WI38 (cell line): ENCODE results near the gene FREM1.

ENCODE experiments used
- H3K4me3 ChIP-seq: 2 replicates; pipeline ENCODE4 v1.5.1; 2011; ENCODE audit warnings: low read depth, mild to moderate bottlenecking, control low read depth, low read length
- CTCF ChIP-seq: IDR thresholded peaks from 2 replicates; pipeline ENCODE4 v1.5.1; 2012; ENCODE audit warnings: low read depth, mild to moderate bottlenecking, control low read depth, low read length

FREM1 gene

DNA sequence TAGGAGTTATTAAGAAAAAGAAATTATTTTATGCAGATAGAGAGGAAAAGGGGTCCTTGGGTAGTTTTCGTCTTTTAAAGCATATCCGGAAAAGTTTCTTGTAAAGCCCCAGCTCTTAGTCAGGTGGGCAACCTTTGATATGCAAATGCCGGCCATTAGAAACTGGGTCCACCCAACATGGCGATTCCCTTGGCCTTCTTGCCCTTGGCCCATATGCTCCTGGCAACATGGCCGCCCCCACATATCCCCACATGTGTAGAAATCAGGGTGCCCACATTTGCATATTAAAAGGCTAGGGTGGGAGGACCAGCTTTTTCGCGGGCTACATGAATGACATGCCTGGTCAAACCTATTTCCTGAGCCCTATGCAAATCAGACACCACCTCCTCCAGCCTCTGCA lies 73.3 kb downstream of the FREM1 start:
- no peak for TF ChIP-seq CTCF
- H3K4me3 ChIP-seq, result no peak overlapping the region

GRCh38 chr9:14831661-14832060 lies 78.6 kb downstream of the FREM1 start:
- H3K4me3 ChIP-seq, result no peak overlapping the region
- TF ChIP-seq CTCF, result no peak

GRCh38 chr9:14831074-14831473 lies 79.2 kb downstream of the FREM1 start:
- no peak overlapping the region for H3K4me3 ChIP-seq
- TF ChIP-seq CTCF, result no peak

DNA sequence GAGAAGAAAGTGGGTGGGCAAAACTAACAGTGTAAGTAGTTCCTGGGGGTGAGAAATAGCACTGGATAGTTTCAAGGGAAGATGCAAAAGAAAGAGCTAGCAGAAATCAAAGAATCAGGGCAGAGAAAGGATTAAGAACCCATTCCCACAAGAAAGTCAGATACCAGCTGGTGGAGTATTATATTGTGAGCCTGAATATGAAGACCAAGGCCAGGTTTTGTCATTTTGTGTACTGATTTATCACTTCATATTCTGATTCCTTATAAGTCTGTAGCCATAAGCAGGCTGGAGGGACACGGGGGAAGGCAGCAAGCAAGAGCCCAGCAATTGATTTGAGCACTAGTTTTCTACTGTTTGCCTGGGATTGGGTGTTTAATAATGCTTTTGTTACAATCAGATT lies 80.2 kb downstream of the FREM1 start:
- no peak overlapping the region for H3K4me3 ChIP-seq
- no peak for TF ChIP-seq CTCF

- H3K4me3 ChIP-seq, result no peak overlapping the region
- no peak for TF ChIP-seq CTCF
Observed at GRCh38 chr9:14829204-14829603, 81.0 kb downstream of the FREM1 start.

DNA sequence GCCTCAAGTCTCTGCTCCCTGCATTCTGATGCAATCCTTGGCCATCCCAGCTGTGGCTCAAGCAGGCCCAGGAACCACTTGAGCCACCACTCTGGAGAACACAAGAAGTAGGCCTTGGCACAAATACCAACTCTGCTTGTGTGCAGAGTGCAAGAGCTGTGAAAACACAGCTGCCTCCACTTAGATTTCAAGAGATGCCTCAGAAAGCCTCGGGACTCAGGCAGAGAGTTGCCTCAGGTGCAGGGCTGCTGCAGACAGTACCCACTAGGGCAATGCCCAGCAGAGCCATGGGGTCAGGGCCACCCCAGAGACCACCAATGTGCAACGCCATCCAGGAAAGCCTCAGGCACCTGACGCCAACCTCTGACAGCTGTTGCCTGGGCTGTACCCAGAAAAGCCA lies 82.4 kb downstream of the FREM1 start:
- no peak for TF ChIP-seq CTCF
- no peak overlapping the region for H3K4me3 ChIP-seq

GRCh38 chr9:14824481-14824880 lies 85.7 kb downstream of the FREM1 start:
- no peak overlapping the region for H3K4me3 ChIP-seq
- no peak for TF ChIP-seq CTCF
